NCI-H2196 (cell line): Measurements from ENCODE around the gene CENPO.
"Not testable (repeated sequence)": the region's sequence is repeated elsewhere in the genome, so short reads cannot be mapped to it uniquely, and the experiment has no call there.

Experiments used
- DNase-seq: peaks from one replicate; lab custom pipeline; 2025; ENCODE audit not compliant: unreplicated experiment; lab: John Stamatoyannopoulos, UW

Gene CENPO

GRCh38 chr2:24822049-24822706 is 29.0 kb downstream of the CENPO start:
- DNase-seq = no peak

GRCh38 chr2:24824071-24824588 is 30.9 kb downstream of the CENPO start:
- DNase-seq = no peak

- no peak for DNase-seq
These were observed 32.0 kb downstream of the CENPO start for GRCh38 chr2:24824966-24825882.

- no peak for DNase-seq
These were observed 32.9 kb downstream of the CENPO start for GRCh38 chr2:24825883-24826772.

DNA sequence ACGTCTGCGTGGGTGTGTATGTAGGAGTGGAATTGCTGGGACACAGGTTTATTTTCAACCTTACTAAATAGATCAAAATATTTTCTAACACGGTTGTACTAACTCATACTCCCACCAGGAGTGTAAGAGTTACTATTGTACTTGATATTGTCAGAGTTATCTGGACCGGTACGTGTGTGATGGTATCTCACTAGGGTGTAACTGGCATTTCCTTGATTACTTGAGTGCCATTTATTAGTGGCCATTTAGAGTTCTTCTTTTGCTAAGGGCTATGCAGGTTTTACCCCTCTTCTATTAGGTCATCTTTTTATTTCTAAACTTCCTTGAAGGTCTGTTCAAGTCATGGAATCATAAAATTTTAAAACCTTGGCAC is 33.5 kb downstream of the CENPO start:
- no peak for DNase-seq

GRCh38 chr2:24827321-24828237 is 34.4 kb downstream of the CENPO start:
- peak; percentile 81 for DNase-seq

DNA sequence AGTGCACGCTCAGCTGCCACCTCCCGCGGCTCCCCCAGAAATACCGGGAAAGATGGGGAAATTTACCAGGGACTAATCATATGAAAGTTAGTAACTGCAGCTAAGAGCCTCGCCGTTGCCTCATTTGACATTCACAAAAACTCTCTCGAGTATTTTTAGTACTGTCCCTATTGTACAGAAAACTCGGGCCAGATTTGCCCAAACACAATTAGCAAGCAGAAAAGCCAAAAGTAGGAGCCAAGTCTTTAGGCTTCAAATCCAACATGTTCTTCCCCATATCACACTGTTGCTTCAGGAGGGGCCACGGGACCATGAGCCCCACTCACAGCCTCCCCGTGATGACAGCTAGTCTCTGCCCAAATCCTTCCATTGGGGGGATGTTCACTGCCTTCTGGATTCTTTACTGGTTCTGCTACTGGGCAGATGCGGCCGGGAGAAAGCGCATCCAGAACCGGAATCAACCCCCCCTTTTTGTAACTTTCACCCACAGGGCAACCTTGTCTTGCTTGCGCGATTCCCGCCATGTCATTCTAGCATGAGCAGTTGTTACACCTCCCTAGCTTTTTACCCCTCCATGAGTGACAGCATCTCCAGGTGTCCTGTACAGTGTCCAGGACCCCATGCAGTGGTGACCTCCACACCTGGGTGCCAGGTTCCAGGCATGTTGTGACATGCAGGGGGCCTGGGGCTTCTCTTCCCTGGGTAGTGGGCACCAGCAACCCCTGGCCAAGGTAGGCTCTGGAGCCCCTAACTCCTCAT is 35.2 kb downstream of the CENPO start:
- DNase-seq = no peak

DNA sequence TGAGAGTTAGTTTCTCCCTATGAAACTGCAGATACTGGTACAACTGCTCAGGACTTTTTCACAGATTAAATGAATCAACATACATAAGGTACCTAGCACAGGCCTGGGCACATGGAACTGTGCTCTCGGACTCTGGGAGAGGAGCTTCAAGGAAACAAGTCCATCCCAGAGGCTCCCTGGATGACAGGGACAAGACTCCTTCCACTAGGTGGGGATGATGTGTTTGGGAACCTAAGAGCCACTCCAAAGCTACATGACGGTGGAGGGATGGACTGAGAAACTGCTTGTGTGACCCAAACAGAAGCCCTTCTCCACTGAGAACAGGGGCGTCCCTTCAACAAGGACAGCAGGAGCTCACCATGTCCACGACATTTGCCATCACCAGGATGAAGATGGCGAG is 37.1 kb downstream of the CENPO start:
- no peak for DNase-seq

GRCh38 chr2:24830786-24831185 is 37.6 kb downstream of the CENPO start:
- no peak for DNase-seq

- no peak for DNase-seq
These were observed 38.2 kb downstream of the CENPO start for GRCh38 chr2:24831221-24832072.

GRCh38 chr2:24832073-24832461 is 38.8 kb downstream of the CENPO start:
- DNase-seq = no peak

DNA sequence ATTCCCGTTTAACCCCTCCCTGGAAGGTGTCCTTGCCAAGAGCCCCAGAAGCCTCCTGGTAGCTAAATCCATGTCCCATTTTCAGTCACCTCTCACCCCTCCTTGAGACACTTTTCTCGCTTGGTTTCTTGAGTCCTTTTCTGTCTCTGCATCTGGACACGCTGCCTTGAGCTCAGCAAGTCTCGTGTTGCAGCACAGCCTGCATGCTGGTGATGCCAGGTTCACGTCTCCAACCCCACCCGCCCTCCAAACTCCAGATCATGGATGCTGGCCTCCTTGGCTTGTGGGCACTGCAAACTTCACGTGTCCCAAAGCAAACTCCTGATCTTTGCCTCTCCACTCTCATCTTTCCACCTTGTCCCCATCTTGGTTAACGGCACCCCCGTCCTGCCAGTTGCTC is 39.3 kb downstream of the CENPO start:
- no peak for DNase-seq

DNA sequence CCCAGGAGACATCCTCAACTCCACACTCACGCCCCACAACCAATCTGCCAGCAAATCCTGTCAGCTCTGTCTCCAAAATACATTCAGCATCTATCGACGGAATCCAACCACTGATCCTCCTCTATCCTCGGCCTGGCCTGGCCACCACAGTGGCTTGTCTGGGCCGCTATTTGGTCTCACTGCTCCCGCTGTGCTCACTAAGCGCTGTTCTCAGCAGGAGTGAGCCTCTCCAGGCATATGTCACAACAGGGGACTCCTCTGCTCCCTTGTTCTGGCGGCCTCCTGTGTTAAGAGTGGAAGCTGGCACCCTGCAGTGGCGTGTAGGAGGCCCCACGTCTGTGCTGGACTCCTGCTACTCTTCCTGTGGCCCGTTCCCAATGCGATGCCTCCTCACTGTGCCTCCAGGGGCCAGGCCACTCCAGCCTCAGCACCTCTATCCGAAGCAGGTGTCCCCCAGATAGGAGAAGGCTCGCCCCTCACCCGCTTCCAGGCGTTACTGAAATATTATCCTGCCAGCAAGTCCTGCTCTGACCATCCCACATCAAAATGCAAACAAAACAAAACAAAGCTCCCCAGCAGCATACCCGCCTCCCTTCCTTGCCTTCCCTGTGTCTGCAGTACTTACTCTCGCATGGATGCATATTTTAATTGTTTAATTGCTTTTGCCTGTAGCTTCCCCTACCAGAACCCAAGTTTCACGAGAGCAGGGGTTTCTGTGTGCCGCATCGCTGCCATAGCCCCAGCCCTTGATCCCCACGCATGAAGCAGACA is 39.9 kb downstream of the CENPO start:
- DNase-seq = no peak

DNA sequence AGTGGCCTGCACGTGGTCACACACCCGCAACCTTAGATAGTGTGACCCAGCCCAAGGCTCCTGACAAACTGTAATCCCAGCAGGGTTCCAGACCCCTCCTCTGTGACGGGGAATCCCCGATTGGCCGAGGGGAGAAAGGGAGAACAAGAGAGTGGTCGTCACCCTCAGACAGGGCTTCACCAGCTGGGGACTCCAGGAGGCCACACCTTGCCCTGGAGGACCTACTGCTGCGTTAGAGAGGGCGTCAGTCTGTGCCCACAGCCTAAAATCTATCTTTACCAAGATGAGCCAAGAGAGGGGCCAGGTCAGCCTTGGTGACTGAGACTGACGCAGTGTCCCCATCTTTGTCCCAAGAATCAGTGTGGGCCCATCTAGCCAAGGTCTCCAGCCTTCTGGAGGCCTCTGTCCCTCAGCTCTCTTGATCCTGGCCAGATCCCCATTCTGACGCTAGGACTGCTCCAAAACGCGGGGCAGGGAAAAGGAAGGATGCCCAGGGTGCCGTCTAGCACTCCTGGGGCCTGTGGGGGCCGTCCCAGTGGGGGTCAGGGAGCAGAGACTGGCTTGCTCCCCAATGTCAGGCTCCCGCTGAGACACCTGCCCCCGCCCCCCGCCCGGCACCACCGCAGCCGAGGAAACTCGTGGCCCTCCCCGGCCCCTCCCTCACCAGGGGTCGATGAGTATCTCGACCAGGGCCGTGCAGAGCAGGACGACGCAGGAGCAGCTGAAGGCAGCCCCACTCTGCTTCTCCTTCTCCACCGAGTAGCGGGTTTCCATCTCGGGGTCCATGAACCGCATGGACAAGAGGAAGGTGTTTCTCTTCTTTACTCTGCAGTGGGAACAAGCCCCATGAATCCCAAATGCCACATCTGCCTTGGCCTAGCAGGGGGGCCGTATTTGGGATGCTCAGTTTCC is 40.9 kb downstream of the CENPO start:
- DNase-seq = no peak

- DNase-seq = no peak
These were observed 41.6 kb downstream of the CENPO start for GRCh38 chr2:24834733-24835395.

- not testable (repeated sequence) for DNase-seq
These were observed 42.2 kb downstream of the CENPO start for GRCh38 chr2:24835411-24835810.
